ENCODE results near the gene CDK6.
"Not testable (repeated sequence)": the region's sequence is repeated elsewhere in the genome, so short reads cannot be mapped to it uniquely, and the experiment has no call there.

The CDK6 gene

DNA sequence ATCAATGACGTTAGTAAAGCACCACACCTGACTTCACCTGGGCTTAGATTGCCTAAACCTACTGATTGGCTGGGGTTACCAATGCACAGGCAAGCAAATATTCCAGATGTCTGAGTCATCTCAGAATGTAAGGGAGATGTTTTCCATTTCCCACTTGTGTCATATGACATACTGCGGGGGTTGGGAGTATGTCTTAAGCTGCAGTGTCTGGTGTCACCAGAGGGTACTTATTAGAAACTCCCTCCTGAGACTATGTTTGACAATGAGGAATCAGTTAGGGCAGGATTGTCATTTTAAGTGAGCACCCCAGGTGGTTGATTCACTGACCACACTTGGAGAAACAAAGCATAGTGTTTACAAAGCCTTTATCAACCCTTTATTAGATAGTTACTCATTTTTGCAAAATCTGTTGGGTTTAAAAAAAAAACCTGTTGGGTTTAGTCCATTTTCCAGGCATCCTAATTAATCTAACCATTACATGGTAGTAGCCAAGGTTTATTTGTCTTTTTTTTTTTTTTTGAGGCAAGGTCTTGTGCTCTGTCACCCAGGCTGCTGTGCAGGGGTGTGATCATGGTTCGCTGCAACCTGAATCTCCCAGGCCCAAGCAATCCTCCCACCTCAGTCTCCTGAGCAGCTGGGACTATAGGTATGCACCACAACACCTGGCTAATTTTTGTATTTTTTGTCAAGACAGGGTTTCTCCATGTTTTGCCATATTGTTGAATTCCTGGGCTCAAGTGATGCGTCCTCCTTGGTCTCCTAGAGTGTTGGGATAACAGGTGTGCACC lies 72.5 kb downstream of the CDK6 start:
- DNase-seq (ENCODE audit: low read depth, low spot score), result peak; percentile 61

DNA sequence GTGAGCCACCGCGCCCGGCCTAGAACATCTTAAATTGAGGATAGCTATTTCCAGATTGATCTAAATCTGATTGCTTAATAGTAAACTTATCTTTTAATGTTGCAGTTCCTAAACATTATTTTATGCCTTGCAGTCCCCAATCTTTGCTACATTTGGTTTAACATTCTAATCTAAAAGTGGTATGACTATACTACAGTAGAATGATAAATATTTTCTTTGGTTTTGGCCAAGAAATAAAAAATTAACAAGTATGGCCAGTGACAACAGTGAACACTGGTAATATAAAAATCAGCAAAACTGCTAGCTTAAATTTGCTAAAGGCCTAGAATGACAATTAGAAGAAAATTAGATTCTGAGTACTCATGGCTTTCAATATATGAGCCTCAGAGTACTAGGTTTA lies 73.5 kb downstream of the CDK6 start:
- no peak for DNase-seq (ENCODE audit: low read depth, low spot score)

DNA sequence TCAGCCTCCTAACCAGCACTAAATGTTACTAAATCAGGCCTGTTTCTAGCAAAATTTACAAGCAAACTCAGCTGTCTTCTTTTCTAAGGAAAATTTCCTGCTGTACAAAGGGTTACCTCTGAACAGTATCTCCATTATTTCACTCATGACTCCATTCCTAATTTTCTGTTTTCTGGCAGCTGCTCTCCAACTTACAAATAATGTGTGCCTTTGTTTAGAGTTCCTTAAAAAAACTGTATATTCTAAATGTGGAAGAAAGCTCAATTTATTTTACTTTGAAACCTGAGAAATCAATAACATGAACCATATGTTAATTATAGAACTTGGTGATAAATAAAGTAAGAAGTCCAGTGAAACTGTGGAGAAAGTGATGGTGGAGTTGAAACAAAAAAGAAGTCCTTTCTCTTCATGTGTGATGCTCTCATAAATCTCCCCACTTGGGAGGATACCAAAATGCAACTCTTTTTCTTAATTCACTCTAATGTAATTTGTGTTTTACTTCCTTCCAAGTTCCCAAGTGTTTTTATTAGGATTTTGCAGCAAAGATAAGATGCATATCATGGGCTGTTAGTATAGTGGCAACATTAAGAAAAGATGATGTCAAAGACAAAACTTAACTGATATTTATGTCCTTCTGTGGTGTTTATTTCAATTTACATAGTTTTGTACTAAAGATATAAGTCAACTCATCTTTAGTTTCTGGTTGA lies 74.8 kb downstream of the CDK6 start:
- DNase-seq (ENCODE audit: low read depth, low spot score), result no peak

DNA sequence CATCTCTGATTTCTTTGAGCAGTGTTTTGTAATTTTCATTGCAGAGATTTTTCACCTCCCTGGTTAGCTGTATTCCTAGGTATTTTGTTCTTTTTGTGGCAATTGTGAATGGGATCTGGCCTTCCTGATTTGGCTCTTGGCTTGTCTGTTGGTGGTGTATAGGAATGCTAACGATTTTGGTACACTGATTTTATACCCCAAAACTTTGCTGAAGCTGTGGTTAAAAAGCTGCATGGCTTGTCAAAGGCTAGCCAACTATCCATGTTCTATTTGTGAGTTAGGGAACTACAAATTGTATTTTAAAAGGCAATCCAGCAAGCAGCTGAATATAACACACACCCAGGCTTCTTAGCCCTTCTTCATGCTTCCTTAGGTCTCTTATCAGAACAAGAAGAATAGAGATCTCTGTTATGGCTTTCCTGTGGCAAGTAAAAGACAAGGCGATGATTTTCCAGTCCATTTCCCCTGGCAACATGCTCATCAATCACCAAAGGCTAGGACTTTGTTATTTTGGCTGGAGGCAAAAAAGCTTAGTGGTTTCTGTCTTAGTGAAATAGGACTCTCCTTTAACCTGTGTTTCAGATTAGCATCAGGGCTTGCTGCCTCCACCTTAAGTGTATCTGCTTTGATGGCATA lies 77.5 kb downstream of the CDK6 start:
- peak; percentile 76 for DNase-seq (ENCODE audit: low read depth, low spot score)

DNA sequence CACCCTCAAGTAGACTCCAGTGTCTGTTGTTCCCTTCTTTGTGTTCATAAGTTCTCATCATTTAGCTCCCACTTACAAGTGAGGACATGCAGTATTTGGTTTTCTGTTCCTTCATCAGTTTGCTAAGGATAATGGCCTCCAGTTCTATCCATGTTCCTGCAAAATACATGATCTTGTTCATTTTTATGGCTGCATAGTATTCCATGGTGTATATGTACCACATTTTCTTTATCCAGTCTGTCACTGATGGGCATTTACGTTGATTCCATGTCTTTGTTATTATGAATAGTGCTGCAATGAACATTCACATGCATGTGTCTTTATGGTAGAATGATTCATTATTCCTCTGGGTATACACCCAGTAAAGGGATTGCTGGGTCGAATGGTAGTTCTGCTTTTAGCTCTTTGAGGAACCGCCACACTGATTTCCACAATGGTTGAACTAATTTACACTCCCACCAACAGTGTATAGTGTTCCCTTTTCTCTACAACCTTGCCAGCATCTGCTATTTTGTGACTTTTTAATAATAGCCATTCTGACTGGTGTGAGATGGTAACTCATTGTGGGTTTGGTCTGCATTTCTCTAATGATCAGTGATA lies 79.0 kb downstream of the CDK6 start:
- not testable (repeated sequence) for DNase-seq (ENCODE audit: low read depth, low spot score)

DNA sequence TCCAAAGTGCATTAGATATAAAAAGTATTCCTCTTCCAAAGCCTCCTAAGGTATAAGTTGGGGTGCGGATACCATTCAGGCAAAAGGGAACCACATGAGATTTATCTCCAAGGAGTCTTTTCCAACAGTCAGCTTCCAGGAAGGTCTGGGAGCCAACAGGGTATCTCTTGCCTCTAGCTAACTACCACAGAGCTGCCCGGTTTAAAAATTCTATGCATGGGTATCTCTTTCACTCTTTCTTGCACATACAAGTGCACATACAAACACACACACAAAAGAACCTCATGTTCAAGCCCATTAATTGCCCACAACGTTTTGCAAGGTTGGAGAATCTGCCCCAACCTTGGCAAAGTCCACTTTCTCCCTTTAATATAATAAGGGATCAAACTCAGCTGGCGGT lies 80.7 kb downstream of the CDK6 start:
- no peak for DNase-seq (ENCODE audit: low read depth, low spot score)

DNA sequence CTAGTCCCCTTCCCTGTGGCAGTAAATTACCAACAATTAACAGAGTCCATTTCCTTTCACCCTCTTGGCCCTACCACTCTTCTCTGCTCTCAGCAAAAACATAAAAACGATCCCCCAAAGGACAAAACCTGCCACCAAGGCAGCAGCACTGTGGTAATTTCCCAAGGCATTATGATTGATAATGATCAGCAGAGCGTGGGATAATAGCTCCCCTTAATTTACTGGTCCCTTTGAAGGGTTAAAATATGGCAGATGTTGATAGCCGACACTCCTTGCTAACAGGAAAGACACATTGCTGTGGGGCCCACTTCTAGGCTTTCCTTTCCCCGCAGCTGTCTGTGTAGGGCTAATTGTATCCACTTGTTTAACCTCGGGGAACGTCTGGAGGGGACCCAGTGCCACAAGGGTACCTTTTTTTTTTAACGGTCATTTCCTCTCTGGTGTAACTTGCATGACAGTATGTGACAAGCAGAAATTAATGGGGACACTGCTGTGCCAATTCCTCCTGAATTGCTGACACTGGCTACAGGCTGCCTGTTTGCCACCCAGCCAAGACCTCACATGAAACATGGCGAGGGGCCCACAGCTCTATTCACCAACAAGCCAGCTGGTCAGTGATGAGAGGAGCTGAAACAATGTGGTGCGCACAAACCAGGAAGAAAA lies 81.3 kb downstream of the CDK6 start:
- peak; percentile 56 for DNase-seq (ENCODE audit: low read depth, low spot score)

DNA sequence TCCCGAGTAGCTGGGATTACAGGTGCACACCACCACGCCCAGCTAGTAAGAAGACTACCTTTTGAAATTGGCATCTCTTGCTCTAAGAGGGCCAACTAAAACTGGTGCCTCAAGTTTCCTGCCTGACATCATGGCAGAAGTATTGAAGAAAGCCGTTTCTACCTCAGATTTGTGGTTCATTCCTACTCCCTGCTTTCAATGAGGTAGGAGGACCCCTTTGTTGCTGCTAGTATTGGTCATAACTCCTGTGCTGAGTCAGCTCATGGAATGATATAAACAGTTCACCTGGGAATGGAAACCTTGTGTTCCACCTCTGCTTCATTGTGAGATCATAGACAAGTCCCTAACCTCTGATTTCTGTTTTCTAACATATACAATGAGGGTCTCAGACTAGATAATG lies 82.8 kb downstream of the CDK6 start:
- no peak for DNase-seq (ENCODE audit: low read depth, low spot score)

DNA sequence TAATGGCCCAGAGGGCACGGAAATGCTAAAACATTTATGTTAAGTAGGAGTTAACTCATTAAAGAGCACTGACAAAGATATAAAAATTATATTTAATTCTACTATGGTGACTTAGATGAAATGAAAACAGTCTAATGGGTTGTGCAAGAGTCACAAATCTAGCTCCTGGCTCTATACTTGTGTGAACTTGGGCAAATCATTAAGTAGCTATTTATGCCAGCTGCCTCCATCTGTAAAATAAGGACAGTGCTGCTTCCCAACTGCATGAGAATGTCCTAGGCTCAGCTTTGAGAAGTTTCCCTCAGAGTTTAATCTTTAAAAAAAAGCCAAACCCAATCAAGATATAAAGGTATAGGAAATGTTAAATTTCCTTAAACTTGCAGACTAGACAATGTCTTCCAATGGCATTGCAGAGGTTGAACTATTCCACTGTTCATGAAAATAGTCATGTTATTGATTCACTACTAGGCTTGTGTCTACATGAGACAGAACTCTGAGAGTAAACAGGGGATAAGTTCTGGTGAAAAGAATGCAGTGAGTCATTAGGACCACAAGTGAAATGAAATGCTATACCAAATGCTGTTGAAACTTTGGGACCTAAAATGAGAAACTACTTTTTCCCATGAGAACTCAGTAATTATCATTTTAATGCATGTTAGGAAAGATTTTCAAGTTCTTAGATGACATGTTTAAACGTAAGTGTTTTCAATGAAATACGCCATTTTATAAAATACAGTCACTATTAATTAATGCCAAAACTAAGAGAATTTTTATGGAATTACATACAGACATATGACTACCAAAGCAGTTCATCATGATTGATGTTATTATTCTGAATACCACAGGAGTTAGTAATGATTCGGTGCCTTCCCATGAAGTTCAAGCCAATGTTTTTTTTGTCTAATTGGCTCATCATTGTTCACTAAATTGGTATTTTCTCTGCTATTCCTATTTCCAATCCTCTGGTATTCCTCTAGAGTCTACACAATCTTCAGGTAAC lies 84.2 kb downstream of the CDK6 start:
- peak; percentile 70 for DNase-seq (ENCODE audit: low read depth, low spot score)

DNA sequence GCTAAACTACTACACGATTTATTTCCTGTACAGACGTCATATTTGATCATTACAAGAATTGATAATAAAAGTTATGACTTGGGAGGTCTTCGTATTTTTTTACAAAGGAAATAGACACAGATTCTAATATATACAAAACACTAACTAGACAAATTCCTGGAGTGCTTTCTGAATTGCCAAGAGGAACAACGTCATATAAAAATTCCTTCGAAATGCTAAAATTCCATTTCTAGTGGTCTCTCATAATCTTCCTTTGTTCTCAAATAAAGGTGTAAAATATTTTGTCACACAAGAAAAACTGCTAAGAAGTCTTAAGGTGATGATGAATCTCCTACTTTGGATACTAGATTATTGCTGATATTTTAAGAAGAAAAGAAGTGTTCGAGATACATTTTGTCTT lies 85.4 kb downstream of the CDK6 start:
- no peak for DNase-seq (ENCODE audit: low read depth, low spot score)

DNA sequence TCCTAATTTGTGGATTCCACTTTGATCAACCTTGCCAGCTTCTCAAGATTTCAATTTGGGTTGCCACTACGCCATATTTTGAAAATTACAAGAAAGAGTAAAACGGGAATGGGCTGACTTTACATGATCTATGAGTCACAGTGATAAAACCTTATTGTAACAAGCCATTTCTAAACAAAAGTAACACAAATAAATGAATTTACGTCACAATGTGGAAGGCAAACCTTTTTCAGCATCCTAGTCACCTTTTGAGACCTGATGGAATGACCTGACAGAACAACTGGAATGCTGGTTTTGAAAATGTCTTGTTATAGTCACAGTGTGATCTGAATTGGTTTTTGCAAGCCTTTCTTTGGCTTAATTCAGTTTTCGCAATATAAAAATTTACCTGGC lies 85.9 kb downstream of the CDK6 start:
- DNase-seq (ENCODE audit: low read depth, low spot score), result no peak

DNA sequence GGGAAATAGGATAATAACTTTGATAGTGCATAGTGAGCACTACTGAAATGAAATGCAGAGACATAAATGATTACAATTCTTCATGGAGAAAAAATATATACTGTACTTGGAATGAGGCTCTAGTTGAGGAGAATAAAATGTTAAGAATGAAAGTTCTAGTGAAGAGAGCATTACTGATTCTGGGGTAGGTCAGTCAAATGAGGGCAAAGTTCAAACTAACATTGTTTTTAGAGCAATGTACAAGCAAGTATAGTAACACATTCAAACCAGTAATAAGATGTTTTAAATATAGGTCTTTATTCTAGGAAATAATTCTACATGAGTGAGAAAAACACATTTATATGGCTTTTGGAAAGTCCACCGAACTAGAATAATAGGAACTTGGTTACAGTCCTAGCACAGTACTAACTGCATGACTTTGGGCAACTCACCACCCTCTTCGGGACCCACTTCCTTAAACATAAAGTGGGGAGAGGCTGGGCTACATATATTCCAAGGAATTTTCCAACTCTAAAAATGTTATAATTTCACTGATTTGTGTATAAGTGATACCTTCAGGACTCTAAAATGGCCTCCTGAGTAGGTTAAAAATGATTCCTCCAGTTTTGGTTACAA lies 86.4 kb downstream of the CDK6 start:
- no peak for DNase-seq (ENCODE audit: low read depth, low spot score)

DNA sequence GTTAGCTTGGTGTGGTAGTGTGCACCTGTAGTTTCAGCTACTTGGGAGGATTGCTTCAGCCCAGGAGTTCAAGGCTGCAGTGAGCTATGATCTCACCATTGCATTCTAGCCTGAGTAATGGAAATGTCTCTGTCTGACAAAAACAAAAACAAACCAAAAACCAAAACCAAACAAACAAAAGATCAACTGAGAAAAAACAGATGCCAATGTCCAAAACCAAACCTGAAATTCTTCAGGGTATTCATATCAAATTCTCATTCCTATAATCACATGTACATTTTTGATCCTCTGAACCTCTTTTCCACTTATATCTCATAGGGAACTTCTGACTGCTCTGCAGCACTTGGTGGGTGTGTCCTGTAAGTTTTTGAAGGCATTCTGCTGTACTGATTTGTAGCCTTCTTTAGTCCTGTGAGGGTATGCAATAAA lies 87.0 kb downstream of the CDK6 start:
- peak; percentile 52 for DNase-seq (ENCODE audit: low read depth, low spot score)

DNA sequence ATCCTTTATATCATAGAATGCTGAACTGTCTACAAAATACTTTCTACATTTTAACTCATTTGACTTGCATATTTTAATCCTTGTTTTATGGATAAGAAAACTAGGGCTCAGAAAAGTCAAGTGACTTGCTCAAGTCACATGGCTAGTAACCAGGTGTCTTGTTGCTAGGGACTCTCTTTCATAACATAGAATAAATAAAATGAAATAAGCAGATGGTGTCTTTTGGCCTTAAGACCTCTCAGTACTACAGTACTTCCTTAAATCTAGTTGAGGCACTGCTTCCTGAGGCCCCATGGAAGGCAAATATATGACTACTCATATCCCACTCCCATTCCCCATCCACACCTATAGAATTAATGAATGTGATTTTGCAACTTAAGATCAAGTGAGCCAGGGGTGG lies 87.9 kb downstream of the CDK6 start:
- no peak for DNase-seq (ENCODE audit: low read depth, low spot score)

DNA sequence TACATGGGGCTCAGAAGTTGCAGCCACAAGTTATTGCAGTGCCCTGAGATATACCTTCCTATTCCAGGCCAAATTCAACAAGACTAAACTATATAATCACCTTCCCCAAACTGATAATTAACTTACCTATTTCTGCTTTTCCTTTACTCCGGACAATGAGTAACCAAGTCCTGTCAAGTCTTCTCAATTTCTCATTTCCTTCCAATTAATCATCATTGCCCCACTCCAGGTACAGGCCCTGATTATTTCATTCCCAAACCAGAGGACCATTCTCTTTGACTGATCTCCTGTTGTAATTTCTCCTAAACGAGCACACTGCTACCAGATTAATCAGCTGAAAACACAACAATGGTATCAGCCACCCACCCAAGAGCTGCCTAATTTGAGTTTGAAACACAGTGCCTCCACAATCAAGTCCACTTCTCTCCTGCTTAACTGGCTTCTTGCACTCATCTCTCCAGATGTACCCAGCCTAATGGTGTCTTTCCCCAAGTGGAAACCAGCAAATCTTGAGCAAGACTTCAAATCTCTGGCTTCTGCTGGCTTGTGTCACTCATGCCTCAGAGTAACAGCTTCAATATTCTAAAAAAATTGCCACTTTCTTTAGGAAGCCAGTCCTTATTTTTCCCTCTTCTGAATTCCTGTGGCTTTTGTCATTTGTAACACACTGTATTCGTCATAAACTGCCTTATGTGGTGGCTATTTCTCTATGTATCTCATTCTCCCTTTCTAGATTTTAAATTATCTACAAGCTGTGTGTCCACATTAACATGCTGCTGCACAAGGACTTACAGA lies 89.1 kb downstream of the CDK6 start:
- no peak for DNase-seq (ENCODE audit: low read depth, low spot score)

DNA sequence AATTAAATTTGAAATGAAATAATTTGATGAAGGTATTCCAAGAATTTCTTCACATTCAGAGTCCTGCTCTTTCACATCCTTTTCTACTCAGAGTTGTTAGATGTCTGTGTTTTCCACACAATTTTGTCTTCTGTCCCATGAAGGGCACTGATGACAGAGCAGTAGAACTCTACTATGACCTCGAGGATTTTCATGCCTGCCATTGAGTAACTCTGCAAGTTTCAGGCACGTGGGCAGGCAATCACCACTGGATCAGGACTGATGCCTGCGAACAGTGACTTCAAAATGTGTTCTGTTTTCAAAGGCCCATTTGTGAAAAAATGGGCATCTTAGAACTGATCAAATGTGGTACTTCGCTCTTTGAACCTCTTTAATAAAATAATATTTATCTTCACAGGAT lies 91.1 kb downstream of the CDK6 start:
- no peak for DNase-seq (ENCODE audit: low read depth, low spot score)

DNA sequence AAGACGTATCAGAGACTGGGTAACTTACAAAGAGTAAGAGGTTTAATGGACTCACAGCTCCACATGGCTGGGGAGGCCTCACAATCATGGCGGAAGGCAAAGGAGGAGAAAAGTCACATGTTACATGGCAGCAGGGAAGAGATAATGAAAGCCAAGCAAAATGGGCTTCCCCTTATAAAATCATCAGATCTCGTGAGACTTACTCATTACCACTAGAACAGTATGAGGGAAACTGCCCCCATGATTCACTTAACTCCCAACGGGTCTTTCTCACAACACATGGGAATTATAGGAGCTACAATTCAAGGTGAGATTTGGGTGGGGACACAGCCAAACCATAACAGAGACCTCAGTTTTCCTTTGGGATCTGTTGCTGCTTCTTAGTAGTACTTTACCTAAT lies 92.2 kb downstream of the CDK6 start:
- not testable (repeated sequence) for DNase-seq (ENCODE audit: low read depth, low spot score)

DNA sequence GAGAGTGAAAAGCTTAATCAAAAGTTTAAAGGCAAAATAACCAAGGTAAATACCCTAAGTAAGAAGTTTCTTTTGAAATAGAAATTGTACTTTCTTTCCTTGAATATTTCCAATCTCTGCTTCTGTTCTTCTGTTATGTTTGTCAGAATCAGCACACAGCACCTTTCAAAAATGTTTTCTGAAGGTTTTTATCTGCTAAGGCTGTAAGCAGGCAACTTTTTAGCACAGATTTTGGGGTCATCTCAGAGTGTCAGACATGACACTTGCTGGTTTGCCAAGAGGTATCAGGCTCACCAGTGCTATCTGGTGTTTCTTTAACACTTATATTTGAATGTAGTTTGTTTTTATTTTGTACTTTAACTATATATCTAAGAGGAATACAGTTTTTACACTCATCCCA lies 94.2 kb downstream of the CDK6 start:
- no peak for DNase-seq (ENCODE audit: low read depth, low spot score)

DNA sequence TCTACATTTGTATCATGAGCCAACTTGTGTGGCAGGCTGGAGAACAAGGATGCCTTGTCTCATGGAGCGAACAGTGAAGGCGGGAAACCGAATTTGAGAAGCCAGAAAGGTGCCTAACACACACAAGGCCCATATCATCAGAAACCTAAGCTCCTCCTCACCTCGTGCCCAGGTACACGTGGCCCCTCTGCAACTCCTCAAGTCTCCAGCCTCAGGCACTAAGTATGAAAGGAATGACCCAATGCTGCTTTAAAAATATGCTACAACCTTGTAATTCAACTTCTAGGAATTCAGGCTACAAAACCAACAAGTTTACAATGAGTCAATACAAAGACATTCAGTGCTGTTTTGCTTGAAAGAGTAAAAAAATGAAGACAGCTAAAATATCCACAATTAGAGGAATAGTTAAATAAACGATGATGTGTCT lies 95.7 kb downstream of the CDK6 start:
- peak; percentile 90 for DNase-seq (ENCODE audit: low read depth, low spot score)

Data from astrocyte of the hippocampus (primary cell).